GM18519 (cell line): ENCODE results near the gene RGL2.
"Not testable (repeated sequence)": the region's sequence is repeated elsewhere in the genome, so short reads cannot be mapped to it uniquely, and the experiment has no call there.

Source experiments
- ATAC-seq: cut with Tn5 transposase; IDR thresholded peaks from one replicate; pipeline ENCODE4 v1.9.1; 2021; ENCODE audit warnings: mild to moderate bottlenecking, moderate library complexity; ENCODE audit not compliant: unreplicated experiment, low FRiP score

Gene RGL2

GRCh38 chr6:33275795-33276580 is 22.8 kb downstream of the RGL2 start:
- not testable (repeated sequence) for ATAC-seq

GRCh38 chr6:33273924-33274902 is 24.5 kb downstream of the RGL2 start:
- no peak for ATAC-seq

GRCh38 chr6:33273129-33273923 is 25.4 kb downstream of the RGL2 start:
- ATAC-seq = no peak

DNA sequence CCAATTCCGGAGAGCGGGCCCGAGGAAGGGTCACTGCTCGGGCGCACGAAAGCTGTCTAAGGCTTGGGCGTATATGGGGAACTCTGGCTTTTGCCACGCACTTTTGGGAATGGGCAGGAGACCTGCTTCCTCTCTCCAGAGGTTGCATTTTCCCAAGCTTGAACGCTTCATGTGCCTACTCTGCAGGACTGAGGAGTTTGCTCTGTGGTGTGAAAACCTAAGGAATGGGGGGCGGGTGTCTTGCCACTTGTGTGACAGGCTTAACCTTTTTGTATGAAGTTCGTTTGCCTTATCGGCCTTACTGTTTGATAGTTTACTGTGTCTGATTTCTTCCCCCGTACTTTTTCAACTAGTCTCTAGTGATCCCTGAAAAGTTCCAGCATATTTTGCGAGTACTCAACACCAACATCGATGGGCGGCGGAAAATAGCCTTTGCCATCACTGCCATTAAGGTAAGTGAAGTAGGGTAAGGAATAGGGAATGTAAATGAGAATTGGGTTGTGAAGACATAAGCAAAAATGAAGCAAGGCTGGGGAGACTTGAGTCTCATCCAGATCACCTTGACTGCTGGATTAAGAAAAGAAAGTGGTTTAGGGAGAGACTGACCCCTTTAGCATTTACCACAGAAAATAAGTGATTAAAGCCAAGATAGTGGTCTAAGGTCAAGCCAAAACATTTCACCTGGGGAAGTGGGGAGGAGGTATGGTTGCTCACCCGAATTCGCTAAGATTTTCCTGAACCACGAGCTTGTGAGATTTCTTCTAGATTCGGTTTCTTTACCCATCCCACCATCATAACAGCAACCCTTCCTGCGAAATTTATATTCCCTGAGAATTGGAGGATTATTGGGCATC is 26.2 kb downstream of the RGL2 start:
- no peak for ATAC-seq

GRCh38 chr6:33271468-33272274 is 27.1 kb downstream of the RGL2 start, which contains the start of the genes RPS18 and VPS52:
RPS18 (plus strand) TSS chr6:33272075; CDS start chr6:33272120, 45 bp downstream.
VPS52 (minus strand) TSS chr6:33271876; CDS start chr6:33271675, 201 bp downstream.
- peak; percentile 48 for ATAC-seq

- peak; percentile 13 for ATAC-seq
Observed at GRCh38 chr6:33271117-33271467, 27.6 kb downstream of the RGL2 start.

GRCh38 chr6:33264015-33264414 is 34.7 kb downstream of the RGL2 start:
- no peak for ATAC-seq

GRCh38 chr6:33262490-33262889 is 36.3 kb downstream of the RGL2 start:
- ATAC-seq = not testable (repeated sequence)

- no peak for ATAC-seq
Observed at GRCh38 chr6:33259032-33259431, 39.7 kb downstream of the RGL2 start.

DNA sequence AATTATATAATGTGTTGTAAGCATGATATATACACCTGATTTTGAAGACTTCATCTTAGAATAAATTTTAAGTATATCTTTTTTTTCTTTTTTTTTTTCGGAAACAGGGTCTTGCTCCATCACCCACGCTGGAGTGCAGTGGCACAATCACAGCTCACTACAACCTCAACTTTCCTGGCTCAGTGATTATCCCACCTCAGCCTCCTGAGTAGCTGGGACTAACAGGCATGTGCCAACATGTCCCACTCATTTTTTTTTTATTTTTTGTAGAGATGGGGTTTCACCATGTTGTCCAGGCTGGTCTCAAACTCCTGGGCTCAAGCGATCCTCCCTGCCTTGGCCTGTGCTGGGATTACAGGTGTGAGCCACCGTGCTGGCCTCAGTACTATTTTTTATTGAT is 44.2 kb downstream of the RGL2 start:
- ATAC-seq = no peak

DNA sequence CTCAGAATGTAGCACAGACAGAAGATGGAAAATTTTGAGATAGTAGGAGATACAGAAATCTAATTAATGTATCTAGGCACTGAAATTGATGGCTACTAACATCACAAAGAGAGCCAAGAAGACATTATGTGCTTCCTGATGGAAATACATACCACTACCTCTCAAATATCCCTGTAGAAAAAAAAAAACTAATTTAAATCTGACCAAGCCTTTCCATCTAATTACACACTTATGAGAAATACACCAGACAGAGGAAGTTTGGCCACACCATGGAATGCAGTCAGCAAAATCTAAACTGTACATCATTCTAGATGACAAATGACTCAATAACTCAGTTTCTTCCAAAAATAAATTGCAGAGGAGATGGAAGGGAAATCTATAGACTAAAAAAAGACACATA is 46.0 kb downstream of the RGL2 start:
- ATAC-seq = no peak

- no peak for ATAC-seq
Observed at GRCh38 chr6:33251395-33252012, 47.2 kb downstream of the RGL2 start.

DNA sequence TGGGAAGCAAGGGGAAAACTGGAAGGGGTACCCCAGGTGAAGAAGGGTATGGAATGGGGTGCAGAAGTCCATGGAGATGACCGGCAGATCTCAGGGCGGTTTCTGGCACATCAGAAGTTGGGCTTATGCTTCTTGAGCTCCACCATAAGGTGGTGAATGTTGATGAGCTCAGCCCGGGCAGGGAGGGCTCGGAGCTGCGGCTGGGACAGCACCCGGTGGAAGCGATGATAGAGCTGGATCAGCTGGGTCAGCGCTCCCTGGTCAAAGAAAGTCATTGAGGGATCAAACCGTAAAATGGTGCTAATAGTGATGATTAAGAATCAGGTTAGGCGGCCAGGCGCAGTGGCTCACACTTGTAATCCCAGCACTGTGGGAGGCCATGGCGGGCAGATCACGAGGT is 48.0 kb downstream of the RGL2 start:
- no peak for ATAC-seq

GRCh38 chr6:33249732-33250630 is 48.8 kb downstream of the RGL2 start:
- no peak for ATAC-seq

DNA sequence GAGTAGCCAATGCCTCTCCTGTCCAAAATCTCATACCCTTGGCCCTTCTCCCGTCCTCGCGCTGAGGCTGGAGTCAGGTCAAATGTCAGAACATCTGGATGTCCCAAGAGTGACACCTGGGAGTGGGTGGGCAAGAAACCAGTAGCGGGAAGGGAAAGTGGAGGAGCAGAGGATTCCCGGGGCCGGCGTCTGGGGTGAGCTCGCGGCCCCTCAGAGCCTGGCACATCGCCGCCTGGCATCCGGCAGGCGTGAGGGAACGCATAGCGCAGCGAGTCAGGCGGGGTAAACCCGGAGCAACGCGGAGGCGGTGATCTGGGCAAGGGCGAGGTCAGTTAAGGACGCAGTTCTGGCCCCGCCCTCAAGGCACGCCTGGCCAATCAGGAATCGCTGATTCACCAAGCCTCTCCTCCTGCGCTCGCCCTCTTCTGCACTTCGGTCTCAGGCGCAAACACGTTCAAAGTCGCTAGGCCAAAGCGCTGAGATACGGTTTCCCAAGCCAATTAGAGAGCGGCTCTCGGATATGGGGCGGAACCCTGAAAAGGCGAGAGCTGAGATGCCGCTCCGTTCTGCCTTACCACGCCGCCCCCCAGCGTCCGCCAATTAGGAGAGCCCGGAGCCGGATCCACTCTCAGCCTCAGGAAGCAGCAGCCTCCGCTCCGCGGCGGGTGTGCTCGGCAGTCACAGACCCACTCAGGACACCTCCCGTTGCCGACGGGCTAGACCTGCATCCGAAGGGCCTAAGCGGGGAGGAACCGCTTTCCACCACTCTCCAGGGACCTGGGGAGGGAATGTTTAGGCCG is 49.6 kb downstream of the RGL2 start:
- ATAC-seq = peak; percentile 89

GRCh38 chr6:33248643-33248931 is 50.2 kb downstream of the RGL2 start:
- no peak for ATAC-seq
